Measurements from ENCODE around the gene SLC17A3. TPM values are rescaled to one million over a fixed set of nuclear protein-coding genes. Genes with fewer than 3 reads are reported as not detected.

SLC17A3 gene
- total RNA-seq, 4 donors from 2014 or later: not detected

DNA sequence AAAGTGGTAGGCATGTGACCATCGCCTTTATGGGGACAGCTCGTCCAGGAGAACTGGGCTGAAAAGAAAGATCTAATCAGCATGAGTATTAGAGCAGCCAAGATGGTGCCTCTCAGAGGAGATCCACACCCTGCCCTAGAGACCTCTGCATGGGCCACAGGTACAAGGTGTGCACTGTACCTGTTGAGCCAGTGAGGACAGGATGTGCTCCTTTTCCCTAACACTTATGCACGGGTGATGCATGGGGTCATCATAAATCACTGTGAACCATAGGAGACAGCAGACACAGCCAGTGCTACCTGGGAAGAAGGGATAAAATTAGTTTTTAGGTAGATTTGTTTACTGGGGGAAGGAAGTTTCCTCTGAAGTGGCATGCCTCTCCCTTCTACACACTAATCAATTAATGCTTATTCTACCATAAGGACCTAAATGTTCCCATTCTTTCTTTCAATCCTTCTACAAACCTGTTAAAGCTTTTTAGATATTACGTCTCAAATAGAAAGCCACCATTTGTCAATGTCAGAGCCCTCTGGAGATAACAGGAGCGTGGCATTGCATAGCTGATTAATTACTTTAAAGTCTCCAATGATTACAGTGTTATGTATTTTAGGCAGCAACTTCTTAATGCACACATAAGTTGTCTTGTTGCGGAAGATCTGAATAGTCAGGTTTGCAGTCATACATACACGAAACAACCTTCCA is 42.9 kb upstream of the SLC17A3 start:
- Histone ChIP-seq H3K27me3 (no peaks in the 10 kb centered on the region), H3K27ac (no peak overlapping the region), H3K9me3 (no peaks in the 10 kb centered on the region), H3K4me1 (no peaks in the 10 kb centered on the region), H3K4me3 (no peak overlapping the region), H3K36me3 (no peaks in the 10 kb centered on the region)
- intact Hi-C loops (cut with DNase I; ENCODE audit: low total_unique reads): no loop called here
- DNase-seq: no peak
- TF ChIP-seq POLR2A (IDR thresholded peaks at IDR 0.05) (no peak), CTCF (IDR thresholded peaks at IDR 0.05) (no peak)

- intact Hi-C loops (cut with DNase I; ENCODE audit: low total_unique reads): no loop called here
- H3K9me3 ChIP-seq: no peaks in the 10 kb centered on the region
- no peaks in the 10 kb centered on the region for H3K27me3 ChIP-seq
- H3K4me3 ChIP-seq: no peak overlapping the region
- no peak for DNase-seq
- H3K27ac ChIP-seq: no peak overlapping the region
- H3K36me3 ChIP-seq: no peaks in the 10 kb centered on the region
- no peaks in the 10 kb centered on the region for H3K4me1 ChIP-seq
- TF ChIP-seq CTCF (IDR thresholded peaks at IDR 0.05) (no peak), POLR2A (IDR thresholded peaks at IDR 0.05) (no peak)
Measured at GRCh38 chr6:25916330-25916729, 42.3 kb upstream of the SLC17A3 start.

DNA sequence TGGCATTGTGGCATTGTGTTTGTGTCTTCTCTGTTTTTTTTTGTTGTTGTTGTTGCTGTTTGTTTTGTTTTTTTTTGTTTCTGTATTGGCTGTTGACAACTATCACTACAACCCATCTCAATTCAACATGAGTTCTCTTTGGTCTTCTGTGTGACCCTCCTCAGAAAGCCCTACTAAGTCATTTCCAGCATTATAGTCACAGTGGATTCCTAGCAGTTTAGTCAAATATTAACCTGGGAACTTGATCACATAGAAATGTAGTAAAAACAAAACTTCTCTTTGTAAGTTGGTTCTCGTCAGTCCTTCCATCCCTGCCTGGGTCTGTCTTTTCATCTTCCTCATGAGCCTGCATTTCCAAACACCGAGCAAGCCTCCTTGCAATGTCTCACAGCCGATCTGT is 39.7 kb upstream of the SLC17A3 start:
- TF ChIP-seq POLR2A (IDR thresholded peaks at IDR 0.05) (no peak), CTCF (IDR thresholded peaks at IDR 0.05) (no peak)
- Histone ChIP-seq H3K4me3 (no peak overlapping the region), H3K27me3 (no peaks in the 10 kb centered on the region), H3K27ac (no peak overlapping the region), H3K36me3 (no peaks in the 10 kb centered on the region), H3K9me3 (no peaks in the 10 kb centered on the region), H3K4me1 (no peaks in the 10 kb centered on the region)
- no peak for DNase-seq
- intact Hi-C loops (cut with DNase I; ENCODE audit: low total_unique reads): no loop called here

DNA sequence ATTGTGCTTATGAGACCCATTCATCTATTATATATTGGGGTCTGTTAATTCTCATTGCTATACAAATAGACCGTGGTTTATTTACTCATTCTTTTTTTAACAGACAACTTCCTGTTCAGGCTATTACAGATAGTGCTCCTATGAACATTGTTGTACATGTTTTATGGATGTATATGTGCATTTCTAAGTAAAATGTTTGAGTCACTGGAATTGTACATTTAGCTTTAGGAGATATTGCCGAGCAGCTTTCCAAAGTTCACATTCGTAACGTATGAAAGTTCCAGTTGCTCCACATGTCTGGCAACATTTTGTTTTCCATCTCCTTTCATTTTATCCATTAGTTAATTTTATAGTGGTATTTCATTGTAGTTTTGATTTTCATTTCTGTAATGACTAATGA is 37.3 kb upstream of the SLC17A3 start:
- intact Hi-C loops (cut with DNase I; ENCODE audit: low total_unique reads): no loop called here
- Histone ChIP-seq H3K4me1 (no peaks in the 10 kb centered on the region), H3K4me3 (no peak overlapping the region), H3K36me3 (no peaks in the 10 kb centered on the region), H3K27me3 (no peaks in the 10 kb centered on the region), H3K27ac (no peak overlapping the region), H3K9me3 (no peaks in the 10 kb centered on the region)
- no peak for TF ChIP-seq CTCF (IDR thresholded peaks at IDR 0.05)
- no peak for TF ChIP-seq POLR2A (IDR thresholded peaks at IDR 0.05)
- no peak for DNase-seq

DNA sequence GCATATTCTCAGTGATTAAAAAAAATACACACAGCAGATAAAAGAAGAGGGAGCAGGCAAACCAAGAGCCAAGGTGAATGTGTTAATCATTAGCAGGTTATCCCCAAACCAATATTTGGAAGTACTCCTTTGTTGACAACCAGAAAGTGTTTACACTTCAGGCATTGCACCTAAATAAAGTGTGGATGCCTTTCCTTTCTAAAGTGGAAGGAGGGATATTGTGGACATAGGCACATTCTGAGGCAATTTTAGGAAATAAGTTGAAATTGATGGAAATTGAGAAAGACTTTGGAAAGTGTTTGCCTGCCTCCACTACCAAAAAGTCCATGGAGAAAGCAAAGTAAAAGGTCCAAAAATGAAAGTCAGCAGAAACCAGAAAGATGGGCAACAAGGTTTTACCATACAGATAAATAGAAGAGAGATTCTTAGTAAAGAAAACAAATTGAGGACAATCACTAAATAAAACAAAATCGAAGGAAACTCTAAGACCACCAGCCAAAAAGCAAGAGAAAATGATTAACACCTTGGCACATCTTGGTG is 33.5 kb upstream of the SLC17A3 start:
- H3K36me3 ChIP-seq: no peaks in the 10 kb centered on the region
- intact Hi-C loops (cut with DNase I; ENCODE audit: low total_unique reads): no loop called here
- H3K4me1 ChIP-seq: no peaks in the 10 kb centered on the region
- TF ChIP-seq POLR2A (IDR thresholded peaks at IDR 0.05) (no peak), CTCF (IDR thresholded peaks at IDR 0.05) (no peak)
- H3K9me3 ChIP-seq: no peaks in the 10 kb centered on the region
- no peak for DNase-seq
- no peaks in the 10 kb centered on the region for H3K27me3 ChIP-seq
- no peak overlapping the region for H3K4me3 ChIP-seq
- no peak overlapping the region for H3K27ac ChIP-seq

All from uterus (tissue), 4 donors.